HG03442 (cell line): ENCODE measurements around the gene TRIM14.

Experiments
- ATAC-seq: cut with Tn5 transposase; IDR thresholded peaks from one replicate; pipeline ENCODE4 v1.9.1; 2021; ENCODE audit warnings: mild to moderate bottlenecking, moderate library complexity; ENCODE audit not compliant: unreplicated experiment

TRIM14 gene

GRCh38 chr9:98118640-98119601, at the start of gene TRIM14:
Gene TRIM14 (minus strand): TSS chr9:98119222. CDS start chr9:98119188, 34 bp downstream.
- peak; percentile 53 for ATAC-seq

GRCh38 chr9:98168153-98168780, 49.2 kb upstream of the TRIM14 start:
- no peak for ATAC-seq

GRCh38 chr9:98164912-98165311, 45.9 kb upstream of the TRIM14 start:
- no peak for ATAC-seq

- ATAC-seq, result no peak
Observed at GRCh38 chr9:98162613-98163012, 43.6 kb upstream of the TRIM14 start.

GRCh38 chr9:98161851-98162250, 42.8 kb upstream of the TRIM14 start:
- ATAC-seq, result no peak

GRCh38 chr9:98159790-98160189, 40.8 kb upstream of the TRIM14 start:
- no peak for ATAC-seq

GRCh38 chr9:98159301-98159700, 40.3 kb upstream of the TRIM14 start:
- ATAC-seq, result no peak

GRCh38 chr9:98158071-98158831, 39.2 kb upstream of the TRIM14 start:
- ATAC-seq, result no peak

- no peak for ATAC-seq
Observed at GRCh38 chr9:98157372-98157771, 38.4 kb upstream of the TRIM14 start.

- ATAC-seq, result no peak
Observed at GRCh38 chr9:98154678-98155077, 35.7 kb upstream of the TRIM14 start.

GRCh38 chr9:98152526-98152925, 33.5 kb upstream of the TRIM14 start:
- ATAC-seq, result no peak

GRCh38 chr9:98150721-98151120, 31.7 kb upstream of the TRIM14 start:
- no peak for ATAC-seq

- no peak for ATAC-seq
Observed at GRCh38 chr9:98150164-98150563, 31.1 kb upstream of the TRIM14 start.

GRCh38 chr9:98149422-98149821, 30.4 kb upstream of the TRIM14 start:
- ATAC-seq, result no peak

GRCh38 chr9:98148486-98148885, 29.5 kb upstream of the TRIM14 start:
- no peak for ATAC-seq

GRCh38 chr9:98147582-98147981, 28.6 kb upstream of the TRIM14 start:
- ATAC-seq, result no peak

- peak; percentile 55 for ATAC-seq
Observed at GRCh38 chr9:98146101-98146991, 27.3 kb upstream of the TRIM14 start.

- no peak for ATAC-seq
Observed at GRCh38 chr9:98144631-98145030, 25.6 kb upstream of the TRIM14 start.

GRCh38 chr9:98144076-98144475, 25.1 kb upstream of the TRIM14 start:
- no peak for ATAC-seq

- no peak for ATAC-seq
Observed at GRCh38 chr9:98142925-98143481, 24.0 kb upstream of the TRIM14 start.
